Measurements from ENCODE around the gene WAC.

WAC gene

DNA sequence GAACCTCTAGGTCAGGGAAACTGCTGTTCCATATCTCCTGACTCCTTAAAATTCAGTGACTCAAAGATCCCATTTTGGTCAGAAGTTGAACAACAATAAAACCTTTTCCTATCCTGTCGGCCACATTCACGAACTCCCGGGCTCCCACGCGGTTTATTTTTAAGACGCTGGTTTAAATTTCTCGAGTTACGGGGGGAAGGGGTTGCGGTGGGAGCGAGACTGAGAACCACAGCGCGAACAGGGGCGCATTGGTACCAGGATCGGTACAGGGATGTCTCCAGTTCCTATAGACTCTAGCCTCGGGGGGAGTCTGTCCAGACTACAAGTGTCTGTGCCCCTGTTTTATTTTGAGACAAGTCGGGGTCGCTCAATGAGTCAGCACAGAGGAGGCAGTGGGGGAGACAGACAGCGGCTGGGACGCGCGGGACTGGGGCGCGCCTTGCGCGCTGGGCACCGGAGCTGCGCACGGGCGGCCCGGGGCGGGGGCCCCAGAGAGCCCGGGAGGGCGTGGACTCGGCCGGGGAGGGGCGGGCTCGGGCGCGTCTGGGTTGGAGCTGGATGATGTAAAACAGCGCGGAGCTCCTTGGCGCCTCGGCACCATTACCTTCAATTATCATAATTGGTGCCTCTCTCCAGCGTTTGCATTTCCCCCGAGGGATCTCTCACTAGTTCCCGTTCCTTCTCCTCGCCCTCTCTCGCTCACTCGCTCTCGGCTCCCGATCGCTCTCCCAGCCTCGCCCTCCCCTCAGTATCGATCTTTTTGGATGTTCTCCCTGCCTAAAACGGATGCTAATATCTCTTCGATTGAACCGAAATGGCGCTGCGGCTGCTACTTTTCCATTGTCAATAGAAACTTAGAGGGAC, 135.7 kb downstream of the WAC start:
- no peak for DNase-seq (ENCODE audit: low read depth)

DNA sequence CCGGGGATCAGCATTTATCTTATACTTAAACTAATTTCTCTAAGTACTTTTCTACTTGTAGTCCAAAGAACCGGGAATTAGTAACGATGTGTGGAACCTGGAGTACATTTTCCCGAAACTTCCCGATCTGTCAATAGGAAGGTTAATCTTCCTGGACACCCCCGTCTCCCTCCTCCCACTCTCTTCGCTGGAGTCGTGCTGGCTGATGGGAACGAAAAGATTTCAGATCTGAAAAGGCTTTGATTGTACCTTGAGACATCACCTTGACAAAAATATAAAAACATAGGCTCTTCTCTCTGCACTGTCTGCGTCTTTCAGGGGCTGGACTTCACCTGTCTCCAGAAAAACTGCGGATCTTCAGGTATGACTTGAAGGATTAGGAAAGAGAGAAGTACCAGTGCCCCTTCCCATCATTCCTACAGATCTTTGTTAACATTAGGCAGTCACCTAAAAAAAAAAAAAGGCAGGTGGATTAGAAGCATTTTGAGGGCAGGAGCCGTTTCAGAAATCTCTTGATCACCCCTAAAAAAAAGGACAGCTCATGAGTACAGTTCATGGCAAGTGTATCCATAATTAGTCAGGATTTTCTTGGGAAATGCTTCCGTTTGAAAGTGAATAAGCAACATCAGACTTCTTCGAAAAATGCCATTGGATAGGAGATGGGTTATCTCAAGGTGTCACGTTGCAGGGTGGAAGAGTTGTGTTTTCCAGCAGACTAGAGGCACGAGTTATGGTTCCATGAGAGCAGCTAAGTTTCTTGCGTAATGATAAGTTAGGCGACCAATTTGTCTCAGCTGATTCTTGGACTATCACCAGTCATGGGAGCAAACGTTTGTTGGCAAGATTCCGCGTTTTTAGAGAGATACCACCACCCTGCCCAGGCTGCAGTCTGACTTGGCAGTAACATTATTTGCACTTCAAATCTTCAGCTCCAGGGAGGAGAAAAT, 136.6 kb downstream of the WAC start:
- DNase-seq (ENCODE audit: low read depth), result no peak
